ENCODE results near the gene OR10H2.
"Not testable (repeated sequence)": the region's sequence is repeated elsewhere in the genome, so short reads cannot be mapped to it uniquely, and the experiment has no call there.

The OR10H2 gene, protein sequence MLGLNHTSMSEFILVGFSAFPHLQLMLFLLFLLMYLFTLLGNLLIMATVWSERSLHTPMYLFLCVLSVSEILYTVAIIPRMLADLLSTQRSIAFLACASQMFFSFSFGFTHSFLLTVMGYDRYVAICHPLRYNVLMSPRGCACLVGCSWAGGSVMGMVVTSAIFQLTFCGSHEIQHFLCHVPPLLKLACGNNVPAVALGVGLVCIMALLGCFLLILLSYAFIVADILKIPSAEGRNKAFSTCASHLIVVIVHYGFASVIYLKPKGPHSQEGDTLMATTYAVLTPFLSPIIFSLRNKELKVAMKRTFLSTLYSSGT

DNA sequence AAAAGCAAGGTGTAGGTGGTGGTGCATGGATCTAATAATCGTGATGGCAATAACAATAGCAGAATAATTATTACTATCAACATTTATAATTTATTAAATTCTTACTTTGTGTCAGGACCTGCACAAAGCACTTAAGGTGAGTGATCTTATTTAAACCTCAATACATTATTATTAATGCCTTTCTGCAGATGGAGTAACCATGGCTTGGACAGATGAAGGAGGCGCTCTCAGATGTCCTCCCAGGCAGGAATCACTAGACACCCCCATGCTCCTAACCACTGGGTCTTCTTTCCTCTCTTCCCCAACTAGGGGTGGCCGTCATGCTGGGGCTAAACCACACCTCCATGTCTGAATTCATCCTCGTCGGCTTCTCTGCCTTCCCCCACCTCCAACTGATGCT, at the start of gene OR10H2:
OR10H2 (plus strand) TSS at position 301 of the 400 bp plus-strand sequence; CDS start at position 321, 20 bp downstream.
- DNase-seq, result no peak

DNA sequence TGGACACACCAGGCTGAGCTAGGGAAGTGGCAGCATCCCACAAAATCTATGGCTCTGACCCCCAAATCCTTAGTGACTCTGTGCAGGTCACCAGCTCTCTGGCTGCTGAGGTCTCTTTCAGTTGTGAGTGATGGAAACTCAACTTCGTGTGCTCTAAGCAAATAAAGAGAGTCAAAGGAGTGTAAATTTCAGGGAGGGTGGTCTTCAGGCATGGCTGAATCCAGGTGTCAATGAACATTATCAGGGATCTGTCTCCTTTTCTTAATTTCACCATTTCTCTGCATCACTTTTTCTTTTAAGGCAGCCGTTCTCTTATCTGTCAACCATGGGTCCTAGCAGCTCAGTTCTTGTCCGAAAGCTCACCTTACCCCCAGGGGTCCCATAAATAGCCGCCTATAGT, 48.7 kb upstream of the OR10H2 start:
- no peak for DNase-seq

DNA sequence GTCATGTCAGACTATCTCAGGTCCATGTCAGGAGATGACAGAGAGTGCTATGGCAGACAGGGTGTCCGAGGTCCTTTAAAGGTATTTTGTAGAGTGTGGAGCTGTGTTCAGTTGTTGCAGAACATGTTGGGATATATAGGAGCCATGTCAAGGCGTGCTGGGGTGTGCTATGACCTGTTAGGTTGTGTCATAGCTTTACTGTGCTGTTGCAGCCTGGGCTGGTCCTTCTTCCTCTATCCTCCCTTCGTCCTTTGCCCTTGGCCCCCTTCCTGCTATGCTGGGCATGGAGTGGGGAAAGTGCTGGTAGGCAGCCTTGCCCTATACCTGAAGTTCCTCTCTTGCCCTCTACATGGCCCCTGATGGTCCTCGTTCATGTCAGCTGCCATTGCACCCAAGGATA, 48.0 kb upstream of the OR10H2 start:
- not testable (repeated sequence) for DNase-seq

DNA sequence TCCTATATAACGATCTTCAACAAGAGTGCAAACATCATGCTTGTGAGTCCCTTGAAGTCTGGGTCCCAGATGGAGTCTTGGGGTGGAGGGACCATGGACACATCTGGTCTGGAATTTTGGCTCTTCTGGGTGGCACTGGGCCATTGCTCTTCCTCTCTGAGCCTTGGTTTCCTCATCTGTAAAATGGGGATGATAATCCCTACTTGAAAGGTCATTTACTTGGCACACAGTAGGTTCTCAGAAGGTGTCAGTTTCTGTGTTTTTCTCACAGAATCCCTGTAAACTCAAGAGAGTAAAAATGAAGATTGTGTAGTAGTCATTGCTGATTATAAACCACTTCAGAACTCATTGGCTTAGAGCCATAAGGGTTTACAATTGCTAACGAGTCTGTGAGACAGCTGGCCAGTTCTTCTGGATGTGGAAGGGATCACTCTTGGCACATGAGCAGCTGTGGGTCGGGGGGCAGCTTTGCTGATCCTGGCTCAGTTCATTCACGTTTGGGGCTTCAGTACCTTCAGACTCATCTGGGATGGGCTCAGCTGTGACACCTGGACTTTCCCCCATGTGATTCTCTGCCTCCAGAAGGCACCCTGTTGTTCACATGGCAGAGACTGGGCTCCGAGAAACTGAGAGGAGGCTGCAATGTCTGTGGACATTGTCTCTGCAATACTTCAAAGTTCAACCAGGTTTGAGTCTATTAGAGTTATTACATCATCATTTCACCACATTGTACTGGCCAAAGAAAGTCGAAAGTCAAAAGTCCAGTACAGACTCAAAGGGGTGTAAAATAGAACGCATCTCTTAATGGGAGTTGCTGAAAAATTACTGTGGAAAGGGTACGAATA, 47.1 kb upstream of the OR10H2 start:
- DNase-seq, result no peak

DNA sequence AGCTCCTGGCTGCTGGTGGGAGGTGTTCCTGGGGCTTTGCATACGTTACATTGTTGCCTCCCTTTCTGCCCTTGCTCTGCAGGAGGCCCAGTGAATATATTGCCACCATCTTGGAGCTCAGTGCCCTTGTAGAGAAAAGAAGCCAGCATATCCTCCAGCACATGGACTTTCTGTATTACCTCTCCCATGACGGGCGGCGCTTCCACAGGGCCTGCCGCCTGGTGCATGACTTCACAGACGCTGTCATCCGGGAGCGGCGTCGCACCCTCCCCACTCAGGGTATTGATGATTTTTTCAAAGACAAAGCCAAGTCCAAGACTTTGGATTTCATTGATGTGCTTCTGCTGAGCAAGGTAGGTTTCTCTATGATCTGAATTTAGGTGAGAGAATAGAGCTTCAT, 44.4 kb upstream of the OR10H2 start:
- no peak for DNase-seq

DNA sequence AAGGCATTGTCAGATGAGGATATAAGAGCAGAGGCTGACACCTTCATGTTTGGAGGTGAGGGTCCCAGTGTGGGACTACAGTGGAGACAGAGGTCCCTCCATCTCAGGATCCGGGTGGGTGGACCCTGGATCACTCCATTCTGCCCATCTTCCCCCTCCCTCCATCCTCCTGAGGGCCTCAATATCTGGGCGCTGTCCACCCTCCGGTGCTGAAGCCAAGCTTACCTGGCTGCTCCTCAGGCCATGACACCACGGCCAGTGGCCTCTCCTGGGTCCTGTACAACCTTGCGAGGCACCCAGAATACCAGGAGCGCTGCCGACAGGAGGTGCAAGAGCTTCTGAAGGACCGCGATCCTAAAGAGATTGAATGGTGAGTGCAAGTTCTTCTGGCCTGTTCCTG, 43.0 kb upstream of the OR10H2 start:
- DNase-seq, result no peak

DNA sequence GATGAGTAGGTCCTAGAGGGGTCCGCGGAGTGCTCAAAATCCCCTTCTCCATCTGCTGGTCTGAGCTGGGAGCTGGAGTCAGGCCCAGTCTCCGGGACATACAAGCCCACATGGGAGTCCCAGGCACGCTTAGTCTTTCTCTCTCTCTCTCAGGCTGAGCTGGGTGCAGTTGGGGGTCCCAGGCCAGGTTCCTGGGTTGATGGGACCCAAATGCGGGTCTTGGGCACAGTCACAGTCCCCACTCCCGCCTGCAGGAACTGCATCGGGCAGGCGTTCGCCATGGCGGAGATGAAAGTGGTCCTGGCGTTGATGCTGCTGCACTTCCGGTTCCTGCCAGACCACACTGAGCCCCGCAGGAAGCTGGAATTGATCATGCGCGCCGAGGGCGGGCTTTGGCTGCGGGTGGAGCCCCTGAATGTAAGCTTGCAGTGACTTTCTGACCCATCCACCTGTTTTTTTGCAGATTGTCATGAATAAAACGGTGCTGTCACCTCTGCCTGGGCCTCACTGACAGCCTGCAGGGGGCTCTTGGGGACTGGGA, 31.1 kb upstream of the OR10H2 start:
- no peak for DNase-seq

DNA sequence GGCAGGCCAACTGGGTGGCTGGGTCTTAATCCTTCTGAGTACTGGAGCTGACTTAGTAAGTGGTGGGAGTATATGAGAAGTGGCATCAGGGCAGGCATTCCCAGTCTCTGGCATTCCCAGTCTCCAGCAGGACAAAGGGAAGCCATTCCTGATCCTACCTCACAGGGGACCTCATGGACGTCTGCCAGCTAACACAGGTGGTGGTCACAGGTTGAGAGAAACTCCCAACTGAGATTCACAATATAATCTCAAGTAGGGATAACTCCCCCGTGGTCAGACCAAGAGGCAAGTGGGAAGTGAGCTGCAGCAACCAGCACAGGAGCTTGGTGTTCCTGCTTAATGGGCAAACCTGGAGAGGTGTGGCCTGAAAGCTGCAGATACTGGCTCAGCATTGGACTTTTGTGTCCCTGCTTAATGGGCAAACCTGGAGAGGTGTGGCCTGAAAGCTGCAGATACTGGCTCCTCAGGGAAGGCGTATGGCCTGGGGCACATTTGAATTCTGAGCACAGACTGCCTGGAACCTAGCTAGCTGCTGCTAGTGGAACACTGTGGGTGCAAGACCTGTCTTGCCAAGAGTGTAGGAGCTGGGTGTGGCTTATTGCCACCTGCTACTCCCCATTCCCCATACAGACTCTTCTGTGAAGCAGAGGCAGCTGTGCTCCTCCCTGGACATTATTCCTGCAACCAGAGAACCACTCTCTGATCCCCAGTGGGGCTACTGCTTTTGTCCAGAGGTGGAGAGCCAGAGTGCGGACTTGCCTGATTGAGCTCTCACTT, 25.9 kb upstream of the OR10H2 start:
- DNase-seq, result no peak

DNA sequence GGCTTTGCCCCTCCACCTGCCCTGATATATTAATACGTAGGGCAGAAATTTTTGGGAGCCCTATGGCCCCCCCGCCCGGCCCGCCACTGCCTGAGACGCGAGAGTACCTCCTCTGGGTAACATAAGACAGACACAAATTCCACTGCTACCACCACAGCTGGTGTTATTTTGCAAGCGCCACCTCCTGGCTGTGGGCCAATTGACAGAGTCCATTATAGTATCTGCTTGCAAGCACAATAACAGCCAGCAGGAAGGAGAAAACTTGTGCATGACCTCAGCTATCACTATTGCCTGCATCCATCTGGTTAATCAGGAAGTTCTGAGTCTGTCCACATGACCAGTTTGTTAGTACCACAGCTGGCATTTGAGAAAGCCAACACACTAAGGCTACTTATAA, 25.3 kb upstream of the OR10H2 start:
- peak; percentile 27 for DNase-seq

DNA sequence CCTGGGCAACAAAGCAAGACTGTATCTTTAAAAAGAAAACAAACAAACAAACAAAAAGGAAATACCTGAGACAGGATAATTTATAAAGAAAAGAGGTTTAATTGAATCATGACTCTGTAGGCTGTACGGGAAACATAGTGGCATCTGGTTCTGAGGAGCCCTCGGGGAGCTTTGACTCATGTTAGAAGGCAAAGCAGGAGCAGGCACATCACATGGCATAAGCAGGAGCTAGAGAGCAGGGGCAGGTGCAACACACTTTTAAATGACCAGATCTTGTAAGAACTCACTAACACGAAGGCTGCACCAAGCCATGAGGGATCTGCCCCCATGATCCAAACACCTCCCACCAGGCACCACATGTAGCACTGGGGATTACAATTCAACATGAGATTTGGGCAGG, 13.2 kb upstream of the OR10H2 start:
- no peak for DNase-seq

DNA sequence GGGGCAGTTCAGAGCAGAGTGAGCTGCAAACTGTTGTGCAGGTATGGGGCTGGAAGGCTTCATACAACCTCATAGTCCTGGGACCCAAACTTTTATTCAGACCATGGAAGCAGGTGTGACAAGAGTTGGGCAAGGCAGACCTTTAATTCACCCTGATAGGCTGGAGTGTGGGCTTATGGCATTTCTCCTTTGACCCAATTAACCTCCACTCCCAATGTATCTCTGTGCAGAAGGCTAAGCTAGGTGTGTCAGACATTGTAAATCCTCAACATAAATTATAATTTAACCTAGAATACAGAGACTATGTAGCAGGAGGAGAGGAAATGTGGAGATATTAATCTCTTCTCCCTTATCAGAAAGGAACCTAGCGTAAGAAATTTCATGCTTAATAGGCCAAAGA, 12.2 kb upstream of the OR10H2 start:
- no peak for DNase-seq

DNA sequence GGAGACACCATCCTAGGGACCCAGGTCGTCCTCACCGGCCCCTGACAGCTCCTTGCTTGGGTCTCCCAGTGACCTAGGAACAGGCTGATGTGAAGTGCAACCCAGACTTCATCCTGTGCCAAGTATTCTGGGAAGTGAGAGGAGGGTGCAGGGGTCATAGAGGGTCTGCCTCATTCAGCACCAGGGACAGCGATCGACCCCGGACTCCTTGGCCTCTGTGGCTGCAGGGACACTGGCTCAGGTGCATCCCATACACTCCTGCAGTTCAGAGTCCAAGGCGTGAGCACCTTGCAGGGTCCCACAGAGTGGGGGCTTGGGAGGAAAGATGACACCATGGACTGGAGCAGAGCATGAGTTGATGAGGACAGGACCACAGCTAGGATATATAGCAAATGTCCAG, 10.0 kb upstream of the OR10H2 start:
- DNase-seq, result no peak

DNA sequence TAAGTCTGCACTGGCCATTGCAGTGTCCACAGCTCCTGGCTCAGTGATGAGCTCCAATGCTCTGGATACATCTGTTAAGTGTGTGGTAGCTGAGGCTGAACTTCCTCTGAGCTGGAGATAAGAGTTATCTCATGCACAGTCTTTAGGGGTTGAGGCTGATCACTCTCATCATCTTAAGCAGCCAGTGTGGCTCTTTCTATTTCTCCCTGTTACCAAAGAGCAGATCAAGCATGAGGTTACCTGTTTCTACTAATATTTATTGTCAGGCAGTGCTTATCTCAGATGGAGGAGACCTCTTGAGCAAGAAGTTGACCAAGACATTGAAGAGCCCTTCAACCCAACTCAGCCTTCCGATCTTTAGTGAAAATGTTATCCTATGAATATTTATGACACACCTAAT, 6.6 kb upstream of the OR10H2 start:
- DNase-seq, result no peak

DNA sequence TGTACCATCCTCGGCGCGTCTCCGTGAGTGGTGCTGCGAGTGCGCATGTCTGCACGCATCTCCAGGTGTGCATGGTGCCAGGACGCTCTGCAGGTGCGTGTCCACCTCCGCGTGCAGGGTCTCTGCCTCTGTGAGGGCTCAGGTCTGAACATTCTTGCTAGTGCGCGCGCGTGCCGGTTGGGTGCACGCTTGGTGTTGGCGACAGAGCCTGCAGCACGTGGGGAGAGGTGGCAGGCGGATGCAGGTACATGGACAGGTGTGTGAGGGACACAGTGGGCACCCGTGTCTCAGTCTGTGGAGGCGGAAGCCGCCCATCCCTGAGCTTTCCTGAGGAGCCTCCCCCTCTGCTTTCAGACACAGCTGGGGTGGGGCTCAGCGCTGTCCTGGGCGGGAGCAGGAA, 4.9 kb upstream of the OR10H2 start:
- DNase-seq, result no peak

DNA sequence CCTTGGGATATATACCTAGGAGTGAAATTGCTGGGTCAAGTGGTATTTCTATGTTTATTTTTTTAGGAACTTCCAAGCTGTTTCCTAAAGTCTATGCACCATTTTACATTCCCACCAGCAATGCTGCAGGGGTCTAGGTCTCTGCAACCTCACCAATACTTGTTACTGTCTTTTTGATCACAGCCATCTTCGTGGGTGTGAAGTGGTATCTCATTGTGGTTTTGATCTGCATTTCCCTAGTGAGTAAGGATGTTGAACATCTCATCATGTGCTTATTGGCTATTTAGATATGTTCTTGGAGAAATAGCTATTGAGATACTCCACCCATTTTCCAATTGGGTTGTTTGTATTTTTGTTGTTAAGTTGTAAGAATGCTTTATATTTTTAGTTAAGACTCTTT, 2.7 kb downstream of the OR10H2 start:
- DNase-seq, result no peak

DNA sequence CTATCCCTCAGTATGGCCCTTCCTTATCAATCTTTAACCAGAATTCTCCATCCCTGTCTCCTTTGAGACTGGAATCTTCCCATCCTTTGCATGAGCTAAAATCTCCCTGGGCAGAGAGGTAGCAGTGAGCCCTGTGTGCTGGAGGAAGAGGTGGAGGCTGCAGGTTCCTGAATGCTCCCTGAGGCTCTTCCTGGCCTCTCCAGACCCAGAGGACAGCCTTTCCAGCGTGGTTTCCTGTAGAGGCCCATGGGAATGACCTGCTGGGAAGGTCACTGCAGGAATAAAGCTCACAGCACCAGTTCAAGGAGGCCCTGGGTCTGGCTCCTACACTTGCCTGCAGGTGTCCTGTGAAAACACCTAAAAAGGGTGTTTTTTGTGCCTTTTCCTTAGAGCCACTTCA, 4.6 kb downstream of the OR10H2 start:
- DNase-seq, result no peak

DNA sequence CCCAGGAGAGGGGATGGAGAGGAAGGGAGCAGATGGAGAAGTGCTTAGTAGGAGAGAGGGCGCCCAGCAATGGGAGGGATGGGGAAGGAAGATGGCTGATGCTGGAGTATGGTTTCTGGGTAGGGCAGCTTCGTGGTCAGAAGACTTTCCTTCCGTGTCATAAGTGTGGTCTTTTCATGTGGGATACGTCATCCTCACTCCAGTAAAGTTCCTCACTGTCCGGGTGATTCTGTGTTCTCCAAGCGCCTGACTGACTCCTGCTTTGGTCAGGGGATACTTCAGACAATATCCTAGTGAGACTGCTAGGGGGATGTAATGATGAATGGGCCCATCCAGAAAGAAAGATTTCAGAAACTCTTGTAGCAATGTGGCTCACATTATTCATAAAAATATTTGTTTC, 6.1 kb downstream of the OR10H2 start:
- no peak for DNase-seq

DNA sequence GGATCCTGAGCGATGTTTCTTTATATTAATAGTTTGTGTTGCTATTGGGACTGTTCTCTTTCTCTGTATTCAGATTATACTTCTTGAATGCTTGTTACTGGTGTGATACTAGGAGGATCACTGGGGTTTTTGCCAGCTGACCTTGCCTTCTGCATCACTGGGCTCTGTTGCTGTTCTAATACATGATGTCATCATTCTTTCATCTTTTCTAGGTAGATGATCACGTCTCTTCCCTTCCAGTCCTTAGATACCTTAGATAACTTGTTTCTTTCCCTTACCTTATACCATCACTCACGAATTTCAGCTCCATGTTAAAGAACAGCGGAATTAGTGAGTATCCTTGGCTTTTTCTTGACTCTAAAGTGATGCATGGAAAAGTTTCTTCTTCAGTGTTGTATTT, 9.9 kb downstream of the OR10H2 start, which contains the start of gene OR10H3:
OR10H3 (plus strand) TSS at position 264 of the 400 bp plus-strand sequence. CDS start 3,408 bp downstream, outside the sequence.
- DNase-seq, result no peak

DNA sequence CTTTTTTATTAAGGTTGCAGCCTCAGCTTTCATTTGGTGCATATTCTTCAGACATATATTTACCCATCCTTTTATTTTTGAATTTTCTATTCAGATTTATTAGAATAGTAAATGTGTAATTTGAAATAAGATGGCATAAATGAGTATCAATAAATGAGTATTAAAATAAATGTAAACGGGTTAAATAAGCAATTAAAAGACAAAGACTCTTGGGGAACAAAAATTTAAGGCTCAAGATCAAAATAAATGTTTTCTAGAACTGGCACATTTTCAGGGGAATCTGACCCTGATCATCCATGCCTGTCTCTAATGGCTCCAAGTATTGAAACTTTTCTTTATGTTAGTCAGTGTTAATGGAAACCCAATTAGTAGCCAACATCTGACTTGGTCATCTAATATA, 13.0 kb downstream of the OR10H2 start:
- DNase-seq, result no peak

DNA sequence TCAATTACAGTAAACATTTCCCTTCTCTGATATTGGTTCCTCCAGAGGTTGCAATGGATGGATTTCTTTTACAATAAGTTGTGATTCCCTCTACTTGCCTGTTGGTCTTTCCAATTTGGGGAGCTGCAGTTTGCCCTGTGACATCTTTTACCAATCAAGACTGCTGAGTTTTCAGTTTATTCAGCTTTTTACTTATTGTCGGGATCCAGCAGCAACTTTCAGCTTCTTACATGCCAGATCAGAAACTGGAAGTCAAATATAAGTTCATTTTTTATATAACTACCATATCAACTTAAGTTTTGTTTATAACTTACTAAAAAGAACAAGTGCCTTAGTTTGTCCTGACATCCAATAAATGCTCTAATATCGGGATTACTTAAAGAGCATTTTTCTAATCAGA, 20.4 kb downstream of the OR10H2 start:
- no peak for DNase-seq

DNA sequence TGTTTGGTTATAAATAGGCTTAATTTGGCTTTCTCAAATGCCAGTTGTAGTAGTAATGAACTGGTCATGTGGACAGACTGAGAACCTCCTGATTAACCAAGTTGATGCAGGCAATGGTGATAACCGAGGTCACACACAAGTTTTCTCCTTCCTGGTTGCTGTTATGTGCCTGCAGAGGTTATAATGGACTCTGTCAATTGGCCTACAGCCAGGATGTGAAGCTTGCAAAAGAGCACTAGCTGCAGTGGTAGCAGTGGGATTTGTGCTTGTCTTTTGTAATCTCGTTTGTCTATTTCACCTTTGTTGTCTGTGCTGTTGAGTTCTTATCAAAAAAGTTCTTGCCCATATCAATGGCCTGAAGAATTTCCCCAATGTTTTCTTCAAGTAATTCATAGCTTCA, 30.6 kb downstream of the OR10H2 start:
- DNase-seq, result no peak

DNA sequence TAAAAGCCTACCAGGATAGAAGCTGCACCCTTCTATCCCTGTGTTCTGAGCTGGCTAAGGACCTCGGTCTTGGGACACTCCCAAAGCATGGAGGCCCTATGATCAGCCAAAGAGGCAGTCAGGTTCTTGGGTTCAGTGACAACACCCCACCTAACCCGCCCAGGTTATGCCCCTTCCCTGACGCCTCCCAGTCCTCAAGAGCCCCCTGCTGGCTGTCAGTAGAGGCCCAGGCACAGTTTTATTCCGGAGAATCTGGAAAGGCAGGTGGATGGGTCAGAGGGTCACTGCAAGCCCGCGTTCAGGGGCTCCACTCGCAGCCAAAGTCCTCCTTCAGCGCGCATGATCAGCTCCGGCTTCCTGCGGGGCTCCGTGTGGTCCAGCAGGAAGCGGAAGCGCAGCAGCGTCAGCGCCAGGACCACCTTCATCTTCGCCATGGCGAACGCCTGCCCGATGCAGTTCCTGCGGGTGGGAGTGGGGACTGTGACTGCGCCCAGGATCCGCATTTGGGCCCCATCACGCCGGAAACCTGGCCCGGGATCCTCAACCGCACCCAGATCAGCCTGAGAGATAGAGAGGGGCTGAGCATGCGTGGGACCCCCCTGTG, 32.2 kb downstream of the OR10H2 start:
- no peak for DNase-seq

DNA sequence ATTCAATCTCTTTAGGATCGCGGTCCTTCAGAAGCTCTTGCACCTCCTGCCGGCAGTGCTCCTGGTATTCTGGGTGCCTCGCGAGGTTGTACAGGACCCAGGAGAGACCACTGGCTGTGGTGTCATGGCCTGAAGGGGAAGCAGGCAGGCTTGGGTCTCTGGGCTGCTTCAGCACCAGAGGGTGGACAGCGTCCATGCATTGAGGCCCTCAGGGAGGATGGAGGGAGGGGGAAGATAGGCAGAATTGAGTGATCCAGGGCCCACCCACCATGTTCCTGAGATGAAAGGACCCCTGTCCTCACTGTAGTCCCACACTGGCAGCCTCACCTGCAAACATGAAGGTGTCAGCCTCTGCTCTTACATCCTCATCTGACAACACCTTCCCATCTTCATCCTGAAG, 41.8 kb downstream of the OR10H2 start:
- DNase-seq, result no peak

Data from CD4-positive, alpha-beta T cell treated with Interleukin-17A for 4 hours (primary cell).